HUES6 (cell line): Measurements from ENCODE around the gene TNFAIP8.
"Not testable (repeated sequence)": the region's sequence is repeated elsewhere in the genome, so short reads cannot be mapped to it uniquely, and the experiment has no call there.

Source experiments
- H3K27ac ChIP-seq: 2 replicates; pipeline ENCODE4 v1.7.0; 2013; ENCODE audit warnings: low read depth, mild to moderate bottlenecking, low read length, inconsistent platforms
- H3K27me3 ChIP-seq: 2 replicates; pipeline ENCODE4 v1.6.1; 2013; ENCODE audit warnings: low read length; ENCODE audit not compliant: control insufficient read depth, insufficient read depth
- H3K36me3 ChIP-seq: 2 replicates; pipeline ENCODE4 v1.6.1; 2013; ENCODE audit warnings: low read length; ENCODE audit not compliant: control insufficient read depth, insufficient read depth
- H3K4me1 ChIP-seq: 2 replicates; pipeline ENCODE4 v1.6.1; 2013; ENCODE audit warnings: low read length; ENCODE audit not compliant: control insufficient read depth, insufficient read depth
- H3K4me3 ChIP-seq: 2 replicates; pipeline ENCODE4 v1.5.1; 2013; ENCODE audit warnings: low read depth, low read length
- H3K9ac ChIP-seq: one replicate; pipeline ENCODE4 v1.6.1; 2013; ENCODE audit warnings: mild to moderate bottlenecking, low read length
- H3K9me3 ChIP-seq: 2 replicates; pipeline ENCODE4 v1.6.1; 2013; ENCODE audit warnings: low read depth, low read length; ENCODE audit not compliant: control insufficient read depth, insufficient read depth

TNFAIP8 gene

DNA sequence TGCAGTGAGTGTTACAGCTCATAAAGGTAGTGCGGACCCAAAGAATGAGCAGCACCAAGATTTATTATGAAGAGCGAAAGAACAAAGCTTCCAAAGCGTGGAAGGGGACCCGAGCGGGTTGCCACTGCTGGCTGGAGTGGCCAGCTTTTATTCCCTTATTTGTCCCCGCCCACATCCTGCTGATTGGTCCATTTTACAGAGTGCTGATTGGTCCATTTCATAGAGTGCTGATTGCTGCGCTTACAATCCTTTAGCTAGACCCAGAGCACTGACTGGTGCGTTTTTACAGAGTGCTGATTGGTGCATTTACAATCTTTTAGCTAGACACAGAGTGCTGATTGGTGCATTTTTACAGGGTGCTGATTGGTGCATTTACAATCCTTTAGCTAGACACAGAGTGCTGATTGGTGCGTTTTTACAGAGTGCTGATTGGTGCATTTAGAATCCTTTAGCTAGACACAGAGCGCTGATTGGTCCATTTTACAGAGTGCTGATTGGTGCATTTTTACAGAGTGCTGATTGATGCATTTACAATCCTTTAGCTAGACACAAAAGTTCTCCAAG lies 76.9 kb downstream of the TNFAIP8 start:
- H3K36me3 ChIP-seq, H3K27me3 ChIP-seq, H3K9ac ChIP-seq, H3K4me3 ChIP-seq, H3K4me1 ChIP-seq, H3K27ac ChIP-seq: not testable (repeated sequence)
- H3K9me3 ChIP-seq: peaks cover 37% of the 10 kb centered on the region

GRCh38 chr5:119435436-119436132 lies 79.8 kb downstream of the TNFAIP8 start:
- Histone ChIP-seq H3K9me3 (peaks cover 34% of the 10 kb centered on the region), H3K9ac (no peak overlapping the region), H3K4me1 (0 out of 2 replicates have a peak, but pooled peaks cover 3% of the 10 kb centered on the region), H3K4me3 (no peak overlapping the region), H3K36me3 (no peaks in the 10 kb centered on the region), H3K27me3 (no peaks in the 10 kb centered on the region), H3K27ac (no peak overlapping the region)

GRCh38 chr5:119437785-119438586 lies 82.2 kb downstream of the TNFAIP8 start:
- H3K36me3 ChIP-seq, H3K27ac ChIP-seq, H3K4me1 ChIP-seq, H3K27me3 ChIP-seq, H3K4me3 ChIP-seq, H3K9ac ChIP-seq: not testable (repeated sequence)
- peaks cover 22% of the 10 kb centered on the region for H3K9me3 ChIP-seq

DNA sequence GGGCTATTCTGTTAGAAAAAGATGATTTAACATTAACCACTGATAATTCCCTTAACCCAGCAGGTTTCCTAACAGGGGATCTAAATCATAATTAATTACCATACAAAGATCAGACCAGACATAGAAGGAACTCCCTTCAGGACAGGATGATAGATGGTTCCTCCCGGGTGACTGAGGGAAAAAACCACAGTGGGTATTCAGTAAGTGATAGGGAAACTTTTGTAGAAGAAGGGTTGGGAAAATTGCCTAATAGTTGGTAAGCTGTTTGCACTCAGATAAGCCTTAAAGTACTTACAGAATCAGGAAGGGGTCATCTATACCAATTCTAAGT lies 82.7 kb downstream of the TNFAIP8 start:
- H3K4me1 ChIP-seq, H3K9ac ChIP-seq, H3K4me3 ChIP-seq, H3K27me3 ChIP-seq, H3K27ac ChIP-seq, H3K36me3 ChIP-seq: not testable (repeated sequence)
- H3K9me3 ChIP-seq: peaks cover 22% of the 10 kb centered on the region

DNA sequence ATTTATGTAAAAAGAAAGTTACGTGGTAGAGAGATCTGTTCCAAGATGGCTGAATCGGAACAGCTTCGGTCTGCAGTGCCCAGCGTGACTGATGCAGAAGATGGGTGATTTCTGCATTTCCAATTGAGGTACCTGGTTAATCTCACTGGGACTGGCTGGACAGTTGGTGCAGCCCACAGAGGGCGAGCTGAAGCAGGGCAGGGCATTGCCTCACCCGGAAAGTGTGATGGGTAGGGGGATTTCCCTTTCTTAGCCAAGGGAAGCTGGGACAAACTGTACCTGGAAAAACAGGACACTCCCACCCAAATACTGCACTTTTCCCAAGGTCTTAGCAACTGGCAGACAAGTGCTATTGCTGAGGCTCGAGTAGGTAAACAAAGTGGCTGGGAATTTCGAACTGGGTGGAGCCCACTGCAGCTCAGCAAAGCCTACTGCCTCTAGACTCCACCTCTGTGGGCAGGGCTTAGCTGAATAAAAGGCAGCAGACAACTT lies 83.4 kb downstream of the TNFAIP8 start:
- 0 out of 2 replicates have a peak, but pooled peaks cover 3% of the 10 kb centered on the region for H3K4me1 ChIP-seq
- no peaks in the 10 kb centered on the region for H3K27me3 ChIP-seq
- H3K36me3 ChIP-seq: no peaks in the 10 kb centered on the region
- H3K27ac ChIP-seq: no peak overlapping the region
- H3K9ac ChIP-seq: no peak overlapping the region
- H3K4me3 ChIP-seq: no peak overlapping the region
- peaks cover 20% of the 10 kb centered on the region for H3K9me3 ChIP-seq

DNA sequence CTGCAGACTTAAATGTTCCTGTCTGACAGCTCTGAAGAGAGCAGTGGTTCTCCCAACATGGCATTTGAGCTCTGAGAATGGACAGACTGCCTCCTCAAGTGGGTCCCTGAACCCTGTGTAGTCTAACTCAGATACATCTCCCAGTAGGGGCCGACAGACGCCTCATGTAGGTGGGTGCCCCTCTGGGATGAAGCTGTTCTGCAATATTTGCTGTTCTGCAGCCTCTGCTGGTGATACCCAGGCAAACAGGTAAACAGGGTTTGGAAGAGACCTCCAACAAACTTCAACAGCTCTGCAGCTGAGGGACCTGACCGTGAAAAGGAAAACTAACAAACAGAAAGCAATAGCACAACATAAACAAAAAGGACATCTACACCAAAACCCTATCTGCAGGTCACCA lies 83.8 kb downstream of the TNFAIP8 start:
- not testable (repeated sequence) for H3K27ac ChIP-seq, H3K4me3 ChIP-seq, H3K9ac ChIP-seq, H3K4me1 ChIP-seq, H3K36me3 ChIP-seq, H3K27me3 ChIP-seq
- peaks cover 20% of the 10 kb centered on the region for H3K9me3 ChIP-seq

GRCh38 chr5:119444643-119445042 lies 88.8 kb downstream of the TNFAIP8 start:
- H3K4me3 ChIP-seq, H3K27ac ChIP-seq, H3K27me3 ChIP-seq, H3K9me3 ChIP-seq, H3K36me3 ChIP-seq, H3K4me1 ChIP-seq, H3K9ac ChIP-seq: not testable (repeated sequence)

DNA sequence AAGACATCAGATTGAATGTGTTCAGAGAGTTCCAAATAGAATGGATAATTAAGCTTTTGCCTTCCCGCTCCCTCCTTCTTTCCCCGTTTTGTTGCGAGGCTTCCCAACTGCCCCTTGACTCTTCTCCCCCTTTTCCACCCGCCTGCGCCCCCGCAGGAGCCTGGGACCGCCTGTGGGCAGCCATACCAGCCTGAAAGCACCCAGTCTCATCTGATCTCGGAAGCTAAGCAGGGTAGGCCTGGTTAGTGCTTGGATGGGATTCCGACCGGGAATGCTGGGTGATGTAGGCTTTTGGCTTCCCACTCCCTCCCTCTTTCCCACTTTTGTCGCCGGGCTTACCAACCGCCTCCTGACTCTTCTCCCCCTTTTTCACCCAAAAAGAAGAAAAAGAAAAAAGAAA lies 89.7 kb downstream of the TNFAIP8 start:
- Histone ChIP-seq H3K9me3 (peaks cover 13% of the 10 kb centered on the region), H3K9ac (no peak overlapping the region), H3K27me3 (no peaks in the 10 kb centered on the region), H3K27ac (no peak overlapping the region), H3K4me1 (no peaks in the 10 kb centered on the region), H3K36me3 (no peaks in the 10 kb centered on the region), H3K4me3 (no peak overlapping the region)
